ENCODE measurements around the gene TSSC4.

The TSSC4 gene

GRCh38 chr11:2435288-2436012 lies 34.9 kb downstream of the TSSC4 start:
- no peak for DNase-seq

- no peak for DNase-seq
These were observed 35.5 kb downstream of the TSSC4 start for GRCh38 chr11:2436013-2436520.

GRCh38 chr11:2436521-2437031 lies 36.0 kb downstream of the TSSC4 start:
- DNase-seq: no peak

GRCh38 chr11:2437516-2437915 lies 37.0 kb downstream of the TSSC4 start:
- DNase-seq: no peak

- no peak for DNase-seq
These were observed 39.3 kb downstream of the TSSC4 start for GRCh38 chr11:2439820-2440219.

GRCh38 chr11:2440646-2441045 lies 40.1 kb downstream of the TSSC4 start:
- DNase-seq: no peak

- no peak for DNase-seq
These were observed 40.6 kb downstream of the TSSC4 start for GRCh38 chr11:2441171-2441570.

- no peak for DNase-seq
These were observed 42.0 kb downstream of the TSSC4 start for GRCh38 chr11:2442589-2442988.

GRCh38 chr11:2443406-2443805 lies 42.9 kb downstream of the TSSC4 start:
- no peak for DNase-seq

GRCh38 chr11:2443881-2444820 lies 43.6 kb downstream of the TSSC4 start, which contains the start of gene TRPM5:
TSS of gene TRPM5 (minus strand) at chr11:2444514. CDS start at chr11:2423036, 21,478 bp downstream.
- no peak for DNase-seq

GRCh38 chr11:2444821-2445745 lies 44.5 kb downstream of the TSSC4 start, which contains the start of gene KCNQ1:
TSS of gene KCNQ1 (plus strand) at chr11:2445008. CDS start at chr11:2445099, 91 bp downstream.
- DNase-seq: no peak

GRCh38 chr11:2445746-2446551 lies 45.4 kb downstream of the TSSC4 start:
- no peak for DNase-seq

- DNase-seq: no peak
These were observed 46.2 kb downstream of the TSSC4 start for GRCh38 chr11:2446590-2447252.

GRCh38 chr11:2447253-2447950 lies 46.9 kb downstream of the TSSC4 start:
- DNase-seq: no peak

GRCh38 chr11:2447951-2448650 lies 47.6 kb downstream of the TSSC4 start:
- DNase-seq: no peak

- no peak for DNase-seq
These were observed 48.4 kb downstream of the TSSC4 start for GRCh38 chr11:2448661-2449547.

- no peak for DNase-seq
These were observed 49.2 kb downstream of the TSSC4 start for GRCh38 chr11:2449548-2450320.
